ENCODE results near the gene THSD7B. TPM values are rescaled to one million over a fixed set of nuclear protein-coding genes. Genes with fewer than 3 reads are reported as not detected.

THSD7B gene
- total and polyA plus RNA-seq, 8 donors: 0.13 to 4.5 (median 2.7) TPM

GRCh38 chr2:137205324-137205723, 440.0 kb downstream of the THSD7B start:
- intact Hi-C loops (cut with DNase I): no loop called here
- H3K27me3 ChIP-seq: no peaks in the 10 kb centered on the region
- H3K4me1 ChIP-seq: no peaks in the 10 kb centered on the region
- TF ChIP-seq, protein P1, sequence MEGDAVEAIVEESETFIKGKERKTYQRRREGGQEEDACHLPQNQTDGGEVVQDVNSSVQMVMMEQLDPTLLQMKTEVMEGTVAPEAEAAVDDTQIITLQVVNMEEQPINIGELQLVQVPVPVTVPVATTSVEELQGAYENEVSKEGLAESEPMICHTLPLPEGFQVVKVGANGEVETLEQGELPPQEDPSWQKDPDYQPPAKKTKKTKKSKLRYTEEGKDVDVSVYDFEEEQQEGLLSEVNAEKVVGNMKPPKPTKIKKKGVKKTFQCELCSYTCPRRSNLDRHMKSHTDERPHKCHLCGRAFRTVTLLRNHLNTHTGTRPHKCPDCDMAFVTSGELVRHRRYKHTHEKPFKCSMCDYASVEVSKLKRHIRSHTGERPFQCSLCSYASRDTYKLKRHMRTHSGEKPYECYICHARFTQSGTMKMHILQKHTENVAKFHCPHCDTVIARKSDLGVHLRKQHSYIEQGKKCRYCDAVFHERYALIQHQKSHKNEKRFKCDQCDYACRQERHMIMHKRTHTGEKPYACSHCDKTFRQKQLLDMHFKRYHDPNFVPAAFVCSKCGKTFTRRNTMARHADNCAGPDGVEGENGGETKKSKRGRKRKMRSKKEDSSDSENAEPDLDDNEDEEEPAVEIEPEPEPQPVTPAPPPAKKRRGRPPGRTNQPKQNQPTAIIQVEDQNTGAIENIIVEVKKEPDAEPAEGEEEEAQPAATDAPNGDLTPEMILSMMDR (IDR thresholded peaks at IDR 0.05): no peak
- no peak overlapping the region for H3K4me3 ChIP-seq
- no peaks in the 10 kb centered on the region for H3K36me3 ChIP-seq
- no peak for ATAC-seq
- no peak overlapping the region for H3K27ac ChIP-seq
- no peak for DNase-seq
- no peaks in the 10 kb centered on the region for H3K9me3 ChIP-seq

DNA sequence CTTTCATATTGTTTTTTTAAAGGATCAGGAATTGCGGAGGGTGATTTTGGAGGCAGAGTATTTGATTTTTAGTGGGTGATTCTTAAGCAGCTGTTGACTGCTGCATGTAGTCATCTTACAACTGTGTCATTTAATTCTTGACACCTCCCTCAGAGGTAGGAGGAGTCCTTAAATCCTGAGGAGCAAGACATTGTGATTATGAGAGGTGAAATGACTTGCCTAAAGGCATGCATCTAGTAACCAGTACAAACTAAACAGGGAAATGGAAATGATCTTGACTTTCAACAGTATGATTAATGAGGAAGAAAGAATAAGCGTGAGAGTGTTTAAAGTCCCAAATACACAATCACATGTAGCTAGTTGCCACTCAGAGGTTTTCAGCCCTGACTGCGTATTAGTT, 440.7 kb downstream of the THSD7B start:
- TF ChIP-seq, protein P1 (IDR thresholded peaks at IDR 0.05): no peak
- no peak for ATAC-seq
- H3K4me1 ChIP-seq: no peaks in the 10 kb centered on the region

DNA sequence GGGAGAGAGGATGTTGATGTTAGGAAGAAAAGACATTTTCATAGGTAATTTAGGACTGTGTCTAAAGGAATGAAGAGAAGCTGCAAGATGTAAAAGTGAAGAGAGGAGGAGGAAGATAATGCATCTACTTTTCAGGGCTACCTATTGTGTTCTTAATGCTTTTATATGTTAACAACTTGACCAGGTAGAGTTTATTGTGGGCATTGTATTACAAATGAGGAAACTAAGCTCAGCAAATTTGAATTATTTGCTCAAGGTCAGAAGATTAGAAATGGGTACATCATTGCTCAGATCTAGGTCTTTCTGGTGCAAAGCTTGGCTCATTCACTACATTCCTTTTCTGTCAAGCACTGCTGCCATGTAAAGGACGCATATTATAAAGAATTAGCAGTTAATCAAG, 441.7 kb downstream of the THSD7B start:
- Histone ChIP-seq H3K4me3 (no peak overlapping the region), H3K4me1 (no peaks in the 10 kb centered on the region), H3K36me3 (no peaks in the 10 kb centered on the region), H3K27me3 (no peaks in the 10 kb centered on the region), H3K27ac (no peak overlapping the region), H3K9me3 (no peaks in the 10 kb centered on the region)
- ATAC-seq (no peak), DNase-seq (no peak)
- TF ChIP-seq, protein P1 (IDR thresholded peaks at IDR 0.05): no peak
- intact Hi-C loops (cut with DNase I): no loop called here

More for the DNA sequence above, 440.7 kb downstream of the THSD7B start:
- Histone ChIP-seq H3K27ac (no peak overlapping the region), H3K9me3 (no peaks in the 10 kb centered on the region), H3K27me3 (no peaks in the 10 kb centered on the region), H3K4me3 (no peak overlapping the region), H3K36me3 (no peaks in the 10 kb centered on the region)
- intact Hi-C loops (cut with DNase I): no loop called here
- DNase-seq: no peak

GRCh38 chr2:137208431-137208891, 443.1 kb downstream of the THSD7B start:
- Histone ChIP-seq H3K4me3 (no peak overlapping the region), H3K9me3 (no peaks in the 10 kb centered on the region), H3K4me1 (no peaks in the 10 kb centered on the region), H3K36me3 (no peaks in the 10 kb centered on the region), H3K27ac (no peak overlapping the region), H3K27me3 (no peaks in the 10 kb centered on the region)
- intact Hi-C loops (cut with DNase I): no loop called here
- no peak for DNase-seq
- ATAC-seq: no peak
- TF ChIP-seq, protein P1 (IDR thresholded peaks at IDR 0.05): no peak

- intact Hi-C loops (cut with DNase I): no loop called here
- no peak for DNase-seq
- Histone ChIP-seq H3K27ac (no peak overlapping the region), H3K9me3 (no peaks in the 10 kb centered on the region), H3K36me3 (no peaks in the 10 kb centered on the region), H3K27me3 (no peaks in the 10 kb centered on the region), H3K4me1 (no peaks in the 10 kb centered on the region), H3K4me3 (no peak overlapping the region)
- no peak for ATAC-seq
- TF ChIP-seq, protein P1 (IDR thresholded peaks at IDR 0.05): no peak
Measured at GRCh38 chr2:137210039-137210438, 444.7 kb downstream of the THSD7B start.
